ENCODE results near the gene BDKRB2.

Gene BDKRB2

GRCh38 chr14:96233661-96234060 is 29.0 kb downstream of the BDKRB2 start:
- no peak for TF ChIP-seq CTCF (IDR thresholded peaks at IDR 0.05; ENCODE audit: low read length, missing control alignments)

DNA sequence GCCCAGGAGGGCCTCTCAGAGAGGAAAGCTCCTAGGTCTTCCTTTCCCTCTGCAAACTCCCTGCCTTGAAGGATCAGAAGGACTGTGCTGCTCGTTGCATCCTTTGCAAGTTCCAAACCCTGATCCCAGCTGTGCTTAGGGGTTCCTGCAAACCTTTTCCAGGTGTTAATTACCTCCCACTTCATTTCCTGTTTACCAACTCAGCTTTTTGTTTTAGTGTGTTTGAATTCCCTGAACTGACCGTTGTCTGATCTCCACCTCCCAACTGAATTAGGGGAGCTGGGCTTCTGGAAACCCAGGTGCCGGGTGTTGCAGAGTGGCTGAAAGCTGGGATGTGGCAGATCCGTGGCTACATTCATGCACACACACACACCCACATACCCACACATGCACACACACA is 30.8 kb downstream of the BDKRB2 start:
- H3K4me3 ChIP-seq (replicated peaks; ENCODE audit: low read depth, low read length), result no peak overlapping the region
- DNase-seq (ENCODE audit: low read depth), result no peak
- TF ChIP-seq CTCF (IDR thresholded peaks at IDR 0.05; ENCODE audit: low read length, missing control alignments), result no peak

More at GRCh38 chr14:96233661-96234060, 29.0 kb downstream of the BDKRB2 start:
- DNase-seq (ENCODE audit: low read depth), result no peak
- no peak overlapping the region for H3K4me3 ChIP-seq (replicated peaks; ENCODE audit: low read depth, low read length)

GRCh38 chr14:96237641-96238040 is 33.0 kb downstream of the BDKRB2 start:
- no peak for TF ChIP-seq CTCF (IDR thresholded peaks at IDR 0.05; ENCODE audit: low read length, missing control alignments)
- no peak for DNase-seq (ENCODE audit: low read depth)
- no peak overlapping the region for H3K4me3 ChIP-seq (replicated peaks; ENCODE audit: low read depth, low read length)

DNA sequence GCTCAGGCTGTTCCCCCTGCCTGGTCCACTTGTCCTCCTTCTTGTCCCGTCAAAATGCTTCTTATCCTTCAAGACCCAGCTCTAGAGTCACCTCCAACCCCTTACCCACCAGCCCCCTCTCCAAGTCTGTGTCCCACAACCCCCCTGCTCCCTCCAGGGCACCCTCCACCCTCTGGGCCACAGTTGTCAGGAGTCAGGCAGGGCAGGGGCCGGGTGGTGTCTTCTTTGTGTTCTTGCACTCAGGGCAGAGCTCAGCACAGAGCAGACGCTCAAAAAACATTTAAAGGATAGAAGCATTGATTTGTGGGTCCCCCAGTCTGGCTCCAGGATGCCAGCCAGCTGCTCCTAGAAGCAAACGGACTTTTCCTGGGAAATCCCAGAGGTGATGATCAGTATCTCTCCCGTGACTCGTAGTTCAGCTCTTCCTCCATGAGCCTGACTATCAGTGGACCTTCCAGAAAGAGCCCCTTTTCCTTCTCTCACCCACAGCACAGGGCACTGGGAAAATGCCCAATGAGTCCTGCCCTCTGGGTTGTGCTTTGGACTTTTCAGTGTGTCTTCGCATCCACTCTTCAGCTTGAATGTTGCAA is 34.1 kb downstream of the BDKRB2 start:
- no peak for DNase-seq (ENCODE audit: low read depth)
- no peak overlapping the region for H3K4me3 ChIP-seq (replicated peaks; ENCODE audit: low read depth, low read length)
- TF ChIP-seq CTCF (IDR thresholded peaks at IDR 0.05; ENCODE audit: low read length, missing control alignments), result no peak

GRCh38 chr14:96239711-96240141 is 35.1 kb downstream of the BDKRB2 start:
- no peak overlapping the region for H3K4me3 ChIP-seq (replicated peaks; ENCODE audit: low read depth, low read length)
- TF ChIP-seq CTCF (IDR thresholded peaks at IDR 0.05; ENCODE audit: low read length, missing control alignments), result no peak
- no peak for DNase-seq (ENCODE audit: low read depth)

GRCh38 chr14:96240641-96241040 is 36.0 kb downstream of the BDKRB2 start:
- DNase-seq (ENCODE audit: low read depth), result no peak
- TF ChIP-seq CTCF (IDR thresholded peaks at IDR 0.05; ENCODE audit: low read length, missing control alignments), result no peak
- no peak overlapping the region for H3K4me3 ChIP-seq (replicated peaks; ENCODE audit: low read depth, low read length)

DNA sequence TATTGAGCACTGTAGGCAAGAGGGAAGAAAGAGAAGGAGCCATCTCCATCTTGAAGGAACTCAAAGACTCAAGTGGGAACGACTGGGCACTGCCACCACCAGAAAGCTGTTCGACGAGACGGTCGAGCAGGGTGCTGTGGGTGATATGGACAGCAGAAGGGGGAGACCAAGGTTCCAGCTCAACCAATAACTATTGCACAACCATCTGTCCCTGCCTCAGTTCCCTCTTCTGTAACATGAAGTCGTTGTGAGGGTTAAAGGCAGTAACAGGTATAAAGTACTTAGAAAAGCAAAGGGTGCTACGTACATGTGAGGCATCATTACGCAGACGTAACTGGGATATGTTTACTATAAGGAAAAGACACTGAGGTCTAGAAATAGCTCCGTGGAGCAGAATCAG is 37.5 kb downstream of the BDKRB2 start:
- no peak overlapping the region for H3K4me3 ChIP-seq (replicated peaks; ENCODE audit: low read depth, low read length)
- no peak for TF ChIP-seq CTCF (IDR thresholded peaks at IDR 0.05; ENCODE audit: low read length, missing control alignments)
- DNase-seq (ENCODE audit: low read depth), result no peak

Data from fibroblast of pulmonary artery (primary cell).